ENCODE data around the gene SULF2.

DNA sequence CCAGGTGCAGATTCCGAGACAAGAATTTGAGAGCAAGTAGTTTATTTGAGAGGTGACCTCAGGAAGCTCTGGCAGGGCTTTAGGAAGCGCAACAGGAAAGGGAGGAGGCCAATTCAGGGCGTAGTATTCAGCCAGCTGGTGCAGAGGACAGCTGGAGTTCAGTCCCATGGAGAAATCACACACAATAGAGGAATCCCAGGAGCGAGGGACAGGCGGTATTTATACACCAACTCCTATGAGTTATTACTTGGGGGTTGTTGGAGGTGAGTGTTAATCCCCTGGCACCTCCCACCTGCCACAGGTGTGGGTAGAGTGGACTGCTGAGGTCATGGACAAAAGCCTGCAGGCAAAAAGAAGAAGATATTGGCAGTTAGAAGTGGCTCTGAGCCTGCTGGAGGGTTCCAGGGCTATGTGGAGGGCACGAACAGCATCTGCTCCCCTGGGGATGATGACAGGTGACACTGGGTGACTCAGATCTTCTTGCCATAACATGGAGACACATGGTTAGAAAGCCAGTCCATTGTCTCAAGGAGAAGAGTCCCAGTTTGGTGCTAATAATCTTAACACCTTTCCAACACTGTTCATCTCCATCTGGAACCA is 13.9 kb upstream of the SULF2 start:
- no peak for TF ChIP-seq GATA2 (IDR thresholded peaks at IDR 0.05; ENCODE audit: low read depth, low read length)
- no peak for TF ChIP-seq GATA3 (IDR thresholded peaks at IDR 0.05; ENCODE audit: low read depth, low read length)

Data from SH-SY5Y (cell line).